HepG2 (cell line): ENCODE measurements around the gene MPPE1. TPM values are rescaled to one million over a fixed set of nuclear protein-coding genes. Genes with fewer than 3 reads are reported as not detected.
A peak's percentile ranks its signal among the peaks of the same experiment; 100 is the strongest.

Experiments used
- CHD2 ChIP-seq: IDR thresholded peaks from 2 replicates; pipeline ENCODE4 v1.6.1; 2011; ENCODE audit warnings: low read depth, low read length, improper control_type of control experiment
- ERF ChIP-seq: IDR thresholded peaks from 2 replicates; pipeline ENCODE4 v1.6.1; 2018; ENCODE audit warnings: missing biosample characterization, missing genetic modification reagents
- GATA4 ChIP-seq: sonication (generic); IDR thresholded peaks from 2 replicates; pipeline ENCODE4 v1.6.1; 2016; ENCODE audit warnings: antibody characterized with exemption, low read depth, borderline replicate concordance
- GATAD2A ChIP-seq: IDR thresholded peaks from 2 replicates; pipeline ENCODE4 v1.6.1; 2016
- LCORL ChIP-seq, 2 experiments: fragments of 450-650 bp in 1 of 2; sonication (generic) in 1 of 2; formaldehyde crosslinking in 1 of 2; IDR thresholded peaks; 2 replicates each; pipeline versions ENCODE4 v1.5.0 to v1.6.1; 2017 to 2020; ENCODE audit warnings: antibody characterized with exemption in 1 of 2, missing genetic modification reagents in 1 of 2
- MIER2 ChIP-seq: IDR thresholded peaks from 2 replicates; pipeline ENCODE4 v1.6.1; 2016; ENCODE audit warnings: missing biosample characterization, missing genetic modification reagents
- NR3C1 ChIP-seq: sonication (generic); formaldehyde crosslinking; IDR thresholded peaks from 2 replicates; pipeline ENCODE4 v1.4.0; 2020; ENCODE audit warnings: missing genetic modification reagents
- SNAI1 ChIP-seq: sonication (generic); formaldehyde crosslinking; IDR thresholded peaks from 2 replicates; pipeline ENCODE4 v1.5.0; 2020; ENCODE audit warnings: mild to moderate bottlenecking, missing genetic modification reagents, borderline replicate concordance
- SPEN ChIP-seq: sonication (generic); formaldehyde crosslinking; IDR thresholded peaks from 2 replicates; pipeline ENCODE4 v1.5.1; 2020; ENCODE audit warnings: low read depth, mild to moderate bottlenecking, missing genetic modification reagents
- TFDP2 ChIP-seq: sonication (generic); formaldehyde crosslinking; IDR thresholded peaks from 2 replicates; pipeline ENCODE4 v1.4.0; 2020; ENCODE audit warnings: missing genetic modification reagents
- TMF1 ChIP-seq: sonication (generic); formaldehyde crosslinking; IDR thresholded peaks from 2 replicates; pipeline ENCODE4 v1.8.1; 2022; ENCODE audit warnings: low read depth, missing genetic modification reagents
- USF2 ChIP-seq, 2 experiments: sonication (generic) in 1 of 2; formaldehyde crosslinking in 1 of 2; IDR thresholded peaks; 2 replicates each; pipeline versions ENCODE4 v1.5.1 to v1.6.1; 2011 to 2020; ENCODE audit warnings: borderline replicate concordance in 1 of 2, low read depth in 1 of 2, low read length in 1 of 2, mild to moderate bottlenecking in 1 of 2, missing genetic modification reagents in 1 of 2, moderate library complexity in 1 of 2
- ZBTB7A ChIP-seq: sonication (generic); formaldehyde crosslinking; IDR thresholded peaks from 2 replicates; pipeline ENCODE4 v1.8.0; 2022; ENCODE audit warnings: mild to moderate bottlenecking, missing genetic modification reagents
- ZNF232 ChIP-seq: sonication (generic); formaldehyde crosslinking; IDR thresholded peaks from 2 replicates; pipeline ENCODE4 v1.4.0; 2020; ENCODE audit warnings: missing genetic modification reagents, borderline replicate concordance
- ZNF576 ChIP-seq: sonication (generic); formaldehyde crosslinking; IDR thresholded peaks from 2 replicates; pipeline ENCODE4 v1.4.0; 2020; ENCODE audit warnings: mild to moderate bottlenecking, missing genetic modification reagents
- ZNF687 ChIP-seq: sonication (generic); formaldehyde crosslinking; IDR thresholded peaks from 2 replicates; pipeline ENCODE4 v1.5.1; 2020; ENCODE audit warnings: mild to moderate bottlenecking, missing genetic modification reagents, moderate library complexity
- polyA plus RNA-seq, 8 experiments: library from polyadenylated mRNA; depleted of rRNA in 3 of 8; stranded (reverse) in 7 of 8; unstranded in 1 of 8; fragments of >200 nt; fragmentation: Illumina TruSeq in 4 of 8; extraction: Trizol in 4 of 8; gene quantifications; 2 replicates each; pipeline versions ENCODE4 v1.2.1 to v1.2.3, GENCODE V29; 2011 to 2016; ENCODE audit warnings: low read depth in 4 of 8, missing spikeins in 1 of 8, mixed read lengths in 1 of 8; ENCODE audit not compliant: insufficient read depth in 1 of 8
- total RNA-seq, 5 experiments: library from RNA; depleted of rRNA; stranded (reverse); fragments of >200 nt; fragmentation: Illumina TruSeq; extraction: Trizol; gene quantifications; 2 replicates each; pipeline ENCODE4 v1.2.3, GENCODE V29; 2016; ENCODE audit warnings: low read depth in 1 of 5

The MPPE1 gene
- total and polyA plus RNA-seq, 2 of the 13 experiments (the other 11 are each of a cell fraction or from before 2014, with no cell fraction given): 9.6 to 11.9 TPM

GRCh38 chr18:11857177-11857887 lies 50.8 kb downstream of the MPPE1 start (continued):
- TF ChIP-seq ZNF576 (CRISPR knock-in tag) (no peak), LCORL (IDR thresholded peaks at IDR 0.05) (peak; percentile 84; the same call in 1 of the 2 replicates), LCORL (CRISPR knock-in tag; IDR thresholded peaks at IDR 0.05) (peak; percentile 72; the same call in 1 of the 2 replicates), ZBTB7A (CRISPR knock-in tag) (no peak), ZNF232 (CRISPR knock-in tag) (peak; percentile 68; the same call in 1 of the 2 replicates), NR3C1 (CRISPR knock-in tag) (no peak), MIER2 (no peak; the same call in 1 of the 2 replicates), CHD2 (no peak), TMF1 (no peak), GATA4 (no peak), SNAI1 (CRISPR knock-in tag) (no peak), TFDP2 (CRISPR knock-in tag) (no peak), GATAD2A (CRISPR knock-in tag) (peak; percentile 43; the same call in 1 of the 2 replicates), SPEN (CRISPR knock-in tag) (no peak), ERF (CRISPR knock-in tag) (peak; percentile 43; the same call in 1 of the 2 replicates), ZNF687 (CRISPR knock-in tag) (peak; percentile 56; the same call in 1 of the 2 replicates), USF2 (IDR thresholded peaks at IDR 0.05; ENCODE audit: low read depth, low read length) (peak; percentile 41; the same call in 1 of the 2 replicates), USF2 (CRISPR knock-in tag; IDR thresholded peaks at IDR 0.05; ENCODE audit: borderline replicate concordance) (peak; percentile 68; the same call in 1 of the 2 replicates)
